Measurements from ENCODE around the gene RPS6KA5. TPM values are rescaled to one million over a fixed set of nuclear protein-coding genes. Genes with fewer than 3 reads are reported as not detected.
A peak's percentile ranks its signal among the peaks of the same experiment; 100 is the strongest.
"Not testable (repeated sequence)": the region's sequence is repeated elsewhere in the genome, so short reads cannot be mapped to it uniquely, and the experiment has no call there.

The RPS6KA5 gene
- polyA plus RNA-seq (2012; ENCODE audit: insufficient read depth, insufficient read length) = 4.4 TPM

GRCh38 chr14:91060351-91061055 is at the start of gene RPS6KA5:
Gene RPS6KA5 (minus strand): TSS chr14:91060641. CDS start chr14:91060434, 207 bp downstream.
- DNase-seq (ENCODE audit: low read depth, low spot score) = peak; percentile 100
- H3K4me3 ChIP-seq (ENCODE audit: low read length) = peak within 1 kb of the TSS; percentile 81

GRCh38 chr14:91108941-91109611 is 48.6 kb upstream of the RPS6KA5 start:
- H3K4me3 ChIP-seq (ENCODE audit: low read length) = no peak overlapping the region
- DNase-seq (ENCODE audit: low read depth, low spot score) = no peak

- no peak for DNase-seq (ENCODE audit: low read depth, low spot score)
- no peak overlapping the region for H3K4me3 ChIP-seq (ENCODE audit: low read length)
These were observed 42.7 kb upstream of the RPS6KA5 start for GRCh38 chr14:91103116-91103515.

GRCh38 chr14:91100102-91100501 is 39.7 kb upstream of the RPS6KA5 start:
- DNase-seq (ENCODE audit: low read depth, low spot score) = no peak
- no peak overlapping the region for H3K4me3 ChIP-seq (ENCODE audit: low read length)

- no peak for DNase-seq (ENCODE audit: low read depth, low spot score)
- H3K4me3 ChIP-seq (ENCODE audit: low read length) = no peak overlapping the region
These were observed 38.1 kb upstream of the RPS6KA5 start for GRCh38 chr14:91098591-91098990.

- DNase-seq (ENCODE audit: low read depth, low spot score); H3K4me3 ChIP-seq (ENCODE audit: low read length): not testable (repeated sequence)
These were observed 37.2 kb upstream of the RPS6KA5 start for GRCh38 chr14:91097657-91098056.

- no peak for DNase-seq (ENCODE audit: low read depth, low spot score)
- H3K4me3 ChIP-seq (ENCODE audit: low read length) = no peak overlapping the region
These were observed 34.7 kb upstream of the RPS6KA5 start for GRCh38 chr14:91095178-91095577.

GRCh38 chr14:91094772-91095171 is 34.3 kb upstream of the RPS6KA5 start:
- H3K4me3 ChIP-seq (ENCODE audit: low read length) = no peak overlapping the region
- DNase-seq (ENCODE audit: low read depth, low spot score) = no peak

- DNase-seq (ENCODE audit: low read depth, low spot score); H3K4me3 ChIP-seq (ENCODE audit: low read length): not testable (repeated sequence)
These were observed 33.5 kb upstream of the RPS6KA5 start for GRCh38 chr14:91093743-91094472.

GRCh38 chr14:91092073-91092472 is 31.6 kb upstream of the RPS6KA5 start:
- no peak for DNase-seq (ENCODE audit: low read depth, low spot score)
- no peak overlapping the region for H3K4me3 ChIP-seq (ENCODE audit: low read length)

- H3K4me3 ChIP-seq (ENCODE audit: low read length) = no peak overlapping the region
- no peak for DNase-seq (ENCODE audit: low read depth, low spot score)
These were observed 30.3 kb upstream of the RPS6KA5 start for GRCh38 chr14:91090743-91091142.

GRCh38 chr14:91089958-91090535 is 29.6 kb upstream of the RPS6KA5 start:
- no peak for DNase-seq (ENCODE audit: low read depth, low spot score)
- no peak overlapping the region for H3K4me3 ChIP-seq (ENCODE audit: low read length)

- H3K4me3 ChIP-seq (ENCODE audit: low read length) = no peak overlapping the region
- no peak for DNase-seq (ENCODE audit: low read depth, low spot score)
These were observed 28.3 kb upstream of the RPS6KA5 start for GRCh38 chr14:91088585-91089235.

GRCh38 chr14:91087470-91087869 is 27.0 kb upstream of the RPS6KA5 start:
- DNase-seq (ENCODE audit: low read depth, low spot score); H3K4me3 ChIP-seq (ENCODE audit: low read length): not testable (repeated sequence)

- no peak overlapping the region for H3K4me3 ChIP-seq (ENCODE audit: low read length)
- DNase-seq (ENCODE audit: low read depth, low spot score) = no peak
These were observed 24.1 kb upstream of the RPS6KA5 start for GRCh38 chr14:91084516-91084915.

- no peak overlapping the region for H3K4me3 ChIP-seq (ENCODE audit: low read length)
- no peak for DNase-seq (ENCODE audit: low read depth, low spot score)
These were observed 21.8 kb upstream of the RPS6KA5 start for GRCh38 chr14:91082282-91082681.

GRCh38 chr14:91080071-91080470 is 19.6 kb upstream of the RPS6KA5 start:
- H3K4me3 ChIP-seq (ENCODE audit: low read length) = no peak overlapping the region
- no peak for DNase-seq (ENCODE audit: low read depth, low spot score)

GRCh38 chr14:91078095-91078737 is 17.8 kb upstream of the RPS6KA5 start:
- peak; percentile 95 for DNase-seq (ENCODE audit: low read depth, low spot score)
- no peak overlapping the region for H3K4me3 ChIP-seq (ENCODE audit: low read length)

- DNase-seq (ENCODE audit: low read depth, low spot score) = no peak
- no peak overlapping the region for H3K4me3 ChIP-seq (ENCODE audit: low read length)
These were observed 15.1 kb upstream of the RPS6KA5 start for GRCh38 chr14:91075553-91075952.
